ENCODE data around the gene ROR2.

Gene ROR2

DNA sequence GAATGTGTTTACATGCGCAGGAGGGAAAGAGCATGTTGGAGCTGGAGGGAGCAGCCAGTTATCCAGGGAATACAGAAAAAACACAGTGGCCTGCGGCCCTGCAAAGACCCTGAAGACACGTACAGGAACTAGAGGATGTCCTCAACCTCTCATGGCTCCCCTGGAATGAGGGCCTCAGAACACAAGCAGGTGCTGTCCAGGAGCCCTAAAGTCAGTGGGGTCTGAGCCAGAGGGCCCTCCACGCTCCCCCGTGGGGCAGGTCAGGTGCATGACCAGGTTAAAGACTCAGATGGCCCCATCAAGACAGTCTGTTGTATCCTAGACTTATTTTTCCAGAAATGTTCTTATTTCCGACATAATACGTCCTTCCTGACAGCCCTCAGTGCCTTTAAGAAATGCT is 106.9 kb downstream of the ROR2 start:
- TF ChIP-seq, protein P1, sequence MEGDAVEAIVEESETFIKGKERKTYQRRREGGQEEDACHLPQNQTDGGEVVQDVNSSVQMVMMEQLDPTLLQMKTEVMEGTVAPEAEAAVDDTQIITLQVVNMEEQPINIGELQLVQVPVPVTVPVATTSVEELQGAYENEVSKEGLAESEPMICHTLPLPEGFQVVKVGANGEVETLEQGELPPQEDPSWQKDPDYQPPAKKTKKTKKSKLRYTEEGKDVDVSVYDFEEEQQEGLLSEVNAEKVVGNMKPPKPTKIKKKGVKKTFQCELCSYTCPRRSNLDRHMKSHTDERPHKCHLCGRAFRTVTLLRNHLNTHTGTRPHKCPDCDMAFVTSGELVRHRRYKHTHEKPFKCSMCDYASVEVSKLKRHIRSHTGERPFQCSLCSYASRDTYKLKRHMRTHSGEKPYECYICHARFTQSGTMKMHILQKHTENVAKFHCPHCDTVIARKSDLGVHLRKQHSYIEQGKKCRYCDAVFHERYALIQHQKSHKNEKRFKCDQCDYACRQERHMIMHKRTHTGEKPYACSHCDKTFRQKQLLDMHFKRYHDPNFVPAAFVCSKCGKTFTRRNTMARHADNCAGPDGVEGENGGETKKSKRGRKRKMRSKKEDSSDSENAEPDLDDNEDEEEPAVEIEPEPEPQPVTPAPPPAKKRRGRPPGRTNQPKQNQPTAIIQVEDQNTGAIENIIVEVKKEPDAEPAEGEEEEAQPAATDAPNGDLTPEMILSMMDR (IDR thresholded peaks at IDR 0.05; ENCODE audit: extremely low read depth, insufficient read depth, missing control alignments), result no peak
- in situ Hi-C loops (cut with MboI; ENCODE audit: low pct_unique_long_range_greater_than_20kb, low sequenced_read_pairs, unreplicated experiment), result no loop called here

DNA sequence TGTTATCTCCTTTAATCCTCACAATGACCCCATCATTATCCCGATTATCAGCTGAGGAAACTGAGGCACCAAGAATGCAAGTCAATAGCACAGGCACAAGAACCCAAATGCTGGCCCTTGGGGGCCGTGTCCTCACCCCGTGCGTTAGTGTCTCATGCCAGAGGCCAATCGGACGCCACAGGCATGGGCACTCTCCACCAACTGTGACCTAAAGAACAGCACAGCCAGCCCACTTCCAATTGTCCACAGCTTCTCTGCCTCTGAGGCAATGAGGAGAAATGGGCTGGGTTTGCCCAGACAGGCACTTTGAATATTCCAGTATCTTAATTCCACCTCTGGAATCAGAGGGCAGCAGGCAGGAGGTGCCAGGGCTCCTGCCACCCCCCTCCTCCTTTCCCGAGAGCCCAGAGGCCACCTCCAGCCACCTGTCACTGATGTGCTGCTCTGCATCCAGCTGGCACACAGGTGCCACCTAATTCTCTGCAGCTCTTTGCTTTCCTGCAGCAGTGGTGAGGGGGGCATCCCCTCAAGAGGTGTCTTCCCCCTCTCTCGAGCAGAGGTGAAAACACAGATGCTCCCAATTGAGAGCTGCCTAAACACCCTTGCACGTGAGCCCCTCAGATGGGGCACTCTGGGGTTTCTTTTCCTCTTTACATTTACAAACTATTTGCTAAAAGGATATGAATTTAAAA is 107.5 kb downstream of the ROR2 start:
- DNase-seq (ENCODE audit: low spot score), result no peak
- TF ChIP-seq, protein P1 (IDR thresholded peaks at IDR 0.05; ENCODE audit: extremely low read depth, insufficient read depth, missing control alignments), result no peak
- in situ Hi-C loops (cut with MboI; ENCODE audit: low pct_unique_long_range_greater_than_20kb, low sequenced_read_pairs, unreplicated experiment), result no loop called here

More for the DNA sequence above, 106.9 kb downstream of the ROR2 start:
- no peak for DNase-seq (ENCODE audit: low spot score)

DNA sequence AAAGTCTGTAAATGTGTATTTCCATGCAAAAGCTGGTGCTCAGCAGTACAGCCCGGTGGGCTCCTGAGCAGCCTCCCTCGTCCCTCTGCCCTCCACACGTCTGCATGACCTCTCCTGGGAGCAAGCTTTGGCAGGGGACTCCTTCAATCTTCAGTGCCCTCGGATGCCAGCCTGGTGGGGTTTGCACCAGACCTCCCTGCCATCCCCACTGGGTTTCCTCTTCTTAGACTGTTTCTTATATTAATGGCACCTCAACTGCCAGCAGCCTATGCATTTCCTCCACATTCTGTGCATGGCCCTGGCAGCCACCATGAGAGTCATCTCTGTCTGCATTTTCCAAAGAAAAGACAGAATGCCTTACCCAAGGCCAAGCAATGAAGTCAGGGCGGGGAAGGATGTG is 108.4 kb downstream of the ROR2 start:
- no peak for DNase-seq (ENCODE audit: low spot score)
- in situ Hi-C loops (cut with MboI; ENCODE audit: low pct_unique_long_range_greater_than_20kb, low sequenced_read_pairs, unreplicated experiment), result no loop called here
- TF ChIP-seq, protein P1 (IDR thresholded peaks at IDR 0.05; ENCODE audit: extremely low read depth, insufficient read depth, missing control alignments), result no peak

DNA sequence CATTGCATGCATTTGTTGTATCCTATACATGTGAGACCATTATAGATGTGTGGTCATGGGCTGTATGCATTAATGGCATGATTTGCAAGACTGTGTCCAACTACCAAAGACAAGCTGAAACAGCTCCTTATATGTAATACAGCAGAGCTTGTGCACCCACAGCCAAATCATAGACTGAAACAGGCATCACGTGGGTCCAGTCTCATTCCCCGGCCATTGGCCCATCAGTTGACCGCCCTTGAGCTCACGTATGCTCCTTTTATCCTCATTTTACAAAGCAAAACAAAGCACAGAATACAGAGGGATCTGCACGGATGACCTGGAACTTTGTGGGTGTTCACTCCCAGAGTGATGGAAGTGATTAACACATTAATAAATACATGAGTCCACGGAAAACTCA is 109.1 kb downstream of the ROR2 start:
- DNase-seq (ENCODE audit: low spot score), result no peak
- TF ChIP-seq, protein P1 (IDR thresholded peaks at IDR 0.05; ENCODE audit: extremely low read depth, insufficient read depth, missing control alignments), result no peak
- in situ Hi-C loops (cut with MboI; ENCODE audit: low pct_unique_long_range_greater_than_20kb, low sequenced_read_pairs, unreplicated experiment), result no loop called here

DNA sequence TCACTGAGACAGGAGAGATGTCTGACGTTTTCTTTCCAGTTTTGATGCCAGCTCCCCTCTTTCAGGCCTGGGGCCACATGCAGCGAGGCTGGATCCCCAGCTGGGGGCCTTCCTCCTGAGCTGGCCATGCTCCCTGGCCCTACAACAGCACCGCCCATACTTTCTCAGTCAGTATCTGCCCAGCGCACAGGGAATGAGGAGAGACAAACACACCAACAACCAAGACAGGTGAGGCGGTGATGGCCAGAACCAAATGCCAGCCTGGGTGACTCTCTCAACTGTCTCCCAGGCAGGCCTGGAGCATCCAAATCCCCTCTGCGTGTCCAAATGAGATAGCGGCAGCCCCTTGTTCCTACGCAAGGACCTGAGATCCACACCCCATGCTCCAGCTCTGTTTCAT is 109.6 kb downstream of the ROR2 start:
- TF ChIP-seq, protein P1 (IDR thresholded peaks at IDR 0.05; ENCODE audit: extremely low read depth, insufficient read depth, missing control alignments), result no peak
- DNase-seq (ENCODE audit: low spot score), result no peak
- in situ Hi-C loops (cut with MboI; ENCODE audit: low pct_unique_long_range_greater_than_20kb, low sequenced_read_pairs, unreplicated experiment), result no loop called here

DNA sequence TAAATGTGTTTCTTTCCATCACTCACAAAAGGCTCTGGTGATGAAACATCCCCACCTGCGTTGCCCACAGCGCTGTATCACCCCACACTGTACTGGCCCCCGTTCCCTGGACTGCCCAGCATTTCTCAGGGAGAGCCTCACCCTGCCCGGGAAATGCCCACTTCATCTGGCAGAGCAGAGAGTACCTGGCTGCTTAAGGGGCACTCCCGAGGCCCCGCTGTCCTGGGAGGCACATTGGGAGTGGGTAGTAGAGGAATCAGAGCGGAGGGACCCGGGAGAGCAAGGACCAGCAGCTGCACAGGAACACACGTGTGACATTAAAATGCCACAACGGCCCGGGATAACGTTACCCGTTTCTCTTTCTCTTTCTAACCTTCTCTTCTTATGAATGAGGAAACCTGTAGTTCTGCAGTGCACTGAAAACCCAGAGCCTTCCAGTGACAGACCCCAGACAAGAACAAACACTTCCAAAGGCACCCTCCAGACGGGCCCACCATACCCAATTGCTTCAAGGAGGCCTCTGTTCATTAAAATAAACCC is 110.0 kb downstream of the ROR2 start:
- TF ChIP-seq, protein P1 (IDR thresholded peaks at IDR 0.05; ENCODE audit: extremely low read depth, insufficient read depth, missing control alignments), result no peak
- in situ Hi-C loops (cut with MboI; ENCODE audit: low pct_unique_long_range_greater_than_20kb, low sequenced_read_pairs, unreplicated experiment), result no loop called here
- DNase-seq (ENCODE audit: low spot score), result no peak
